ENCODE measurements around the gene CCDC134. TPM values are rescaled to one million over a fixed set of nuclear protein-coding genes. Genes with fewer than 3 reads are reported as not detected.

CCDC134 gene
- total and polyA plus RNA-seq, 9 of the 15 experiments (the other 6 are each of a cell fraction or from before 2014, with no cell fraction given), result 0.56 to 11.9 (median 5.3) TPM

DNA sequence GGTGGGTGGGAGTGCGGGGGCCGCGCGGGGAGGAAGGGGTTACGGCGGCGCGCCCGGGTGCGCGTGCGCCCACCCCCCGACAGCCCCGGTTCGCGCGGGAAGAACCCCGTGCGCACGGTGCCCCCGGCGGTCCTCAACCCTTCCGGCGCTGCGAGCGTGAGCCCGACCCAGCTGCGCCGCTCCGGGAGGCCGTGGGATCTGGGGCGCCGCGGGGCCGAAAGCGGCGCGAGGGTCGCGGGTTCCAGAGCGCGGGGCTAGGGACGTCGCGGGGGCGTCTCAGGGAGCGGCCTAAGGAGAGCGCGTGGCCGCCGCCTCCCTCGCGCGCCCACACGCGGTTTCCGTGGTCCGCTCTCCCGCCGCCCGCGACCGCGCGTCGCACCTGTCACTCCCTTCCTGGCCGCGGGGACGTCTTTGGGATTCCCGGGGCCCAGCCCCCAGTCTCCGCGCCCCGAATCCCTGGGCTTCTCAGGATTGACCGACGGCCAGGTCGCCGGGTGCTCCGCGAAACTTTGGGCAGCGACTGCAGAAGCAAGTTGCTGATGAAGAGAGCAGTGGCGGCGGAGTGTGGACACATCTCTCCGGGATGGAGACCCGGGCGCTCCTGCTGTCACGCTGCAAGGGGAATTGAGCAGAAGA, 33.0 kb downstream of the CCDC134 start (continued):
- TF ChIP-seq HDAC6 (IDR thresholded peaks at IDR 0.05; ENCODE audit: low read depth, low read length) (no peak), ZSCAN29 (IDR thresholded peaks at IDR 0.05) (no peak), CREM (IDR thresholded peaks at IDR 0.05; ENCODE audit: low read depth) (no peak), RBM39 (optimal IDR thresholded peaks at IDR 0.05; ENCODE audit: low read depth, low read length) (no peak), RBFOX2 (IDR thresholded peaks at IDR 0.05; ENCODE audit: low read depth, low read length) (peak; percentile 65), NR2F6 (CRISPR knock-in tag; IDR thresholded peaks at IDR 0.05) (no peak), FOXA3 (CRISPR knock-in tag; conservative IDR thresholded peaks at IDR 0.05 in 1 of 2, IDR thresholded peaks at IDR 0.05 in 1 of 2) (no peak), TOE1 (IDR thresholded peaks at IDR 0.05; ENCODE audit: borderline replicate concordance) (no peak; the same call in 1 of the 2 replicates), TOE1 (CRISPR knock-in tag; IDR thresholded peaks at IDR 0.05; ENCODE audit: borderline replicate concordance, low read depth) (no peak), FOS (IDR thresholded peaks at IDR 0.05; ENCODE audit: extremely low read depth, insufficient read length) (no peak), ZNF561 (CRISPR knock-in tag; conservative IDR thresholded peaks at IDR 0.05) (no peak), ZBED1 (IDR thresholded peaks at IDR 0.05) (no peak), ELF2 (CRISPR knock-in tag; IDR thresholded peaks at IDR 0.05) (no peak), ZNF778 (CRISPR knock-in tag; IDR thresholded peaks at IDR 0.05) (no peak), SMARCA5 (IDR thresholded peaks at IDR 0.05) (no peak), ZNF408 (CRISPR knock-in tag; IDR thresholded peaks at IDR 0.05; ENCODE audit: low read depth) (no peak), SP1 (CRISPR knock-in tag; IDR thresholded peaks at IDR 0.05) (no peak)
- TF ChIP-seq, protein P1, sequence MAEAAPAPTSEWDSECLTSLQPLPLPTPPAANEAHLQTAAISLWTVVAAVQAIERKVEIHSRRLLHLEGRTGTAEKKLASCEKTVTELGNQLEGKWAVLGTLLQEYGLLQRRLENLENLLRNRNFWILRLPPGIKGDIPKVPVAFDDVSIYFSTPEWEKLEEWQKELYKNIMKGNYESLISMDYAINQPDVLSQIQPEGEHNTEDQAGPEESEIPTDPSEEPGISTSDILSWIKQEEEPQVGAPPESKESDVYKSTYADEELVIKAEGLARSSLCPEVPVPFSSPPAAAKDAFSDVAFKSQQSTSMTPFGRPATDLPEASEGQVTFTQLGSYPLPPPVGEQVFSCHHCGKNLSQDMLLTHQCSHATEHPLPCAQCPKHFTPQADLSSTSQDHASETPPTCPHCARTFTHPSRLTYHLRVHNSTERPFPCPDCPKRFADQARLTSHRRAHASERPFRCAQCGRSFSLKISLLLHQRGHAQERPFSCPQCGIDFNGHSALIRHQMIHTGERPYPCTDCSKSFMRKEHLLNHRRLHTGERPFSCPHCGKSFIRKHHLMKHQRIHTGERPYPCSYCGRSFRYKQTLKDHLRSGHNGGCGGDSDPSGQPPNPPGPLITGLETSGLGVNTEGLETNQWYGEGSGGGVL (CRISPR knock-in tag; IDR thresholded peaks at IDR 0.05), result no peak
- TF ChIP-seq, protein P2, sequence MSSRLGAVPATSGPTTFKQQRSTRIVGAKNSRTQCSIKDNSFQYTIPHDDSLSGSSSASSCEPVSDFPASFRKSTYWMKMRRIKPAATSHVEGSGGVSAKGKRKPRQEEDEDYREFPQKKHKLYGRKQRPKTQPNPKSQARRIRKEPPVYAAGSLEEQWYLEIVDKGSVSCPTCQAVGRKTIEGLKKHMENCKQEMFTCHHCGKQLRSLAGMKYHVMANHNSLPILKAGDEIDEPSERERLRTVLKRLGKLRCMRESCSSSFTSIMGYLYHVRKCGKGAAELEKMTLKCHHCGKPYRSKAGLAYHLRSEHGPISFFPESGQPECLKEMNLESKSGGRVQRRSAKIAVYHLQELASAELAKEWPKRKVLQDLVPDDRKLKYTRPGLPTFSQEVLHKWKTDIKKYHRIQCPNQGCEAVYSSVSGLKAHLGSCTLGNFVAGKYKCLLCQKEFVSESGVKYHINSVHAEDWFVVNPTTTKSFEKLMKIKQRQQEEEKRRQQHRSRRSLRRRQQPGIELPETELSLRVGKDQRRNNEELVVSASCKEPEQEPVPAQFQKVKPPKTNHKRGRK (tag; IDR thresholded peaks at IDR 0.05), result no peak

Data from K562 (cell line).